Measurements from ENCODE around the gene FBXO38.
A peak's percentile ranks its signal among the peaks of the same experiment; 100 is the strongest.

Gene FBXO38

DNA sequence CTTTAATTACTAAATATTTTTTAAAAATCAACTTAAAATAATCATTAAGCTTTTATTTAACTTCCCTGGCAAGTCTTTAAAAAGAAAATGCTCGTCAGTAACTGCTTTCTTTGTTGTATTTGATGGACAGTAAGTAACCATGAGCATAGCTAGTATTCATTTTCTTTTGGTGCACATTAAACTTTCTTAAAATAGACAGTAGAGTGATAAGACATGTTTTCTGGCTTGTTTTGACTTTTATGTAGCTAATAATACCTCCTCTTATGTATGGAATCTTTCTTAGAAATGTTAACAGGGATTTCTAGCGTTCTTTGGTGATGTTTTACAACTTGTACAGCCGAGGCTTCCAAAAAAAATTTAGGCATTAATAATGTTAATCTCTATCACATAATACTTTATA lies 22.6 kb downstream of the FBXO38 start:
- Histone ChIP-seq H3K9ac (ENCODE audit: low read depth, low read length) (no peak overlapping the region), H3K4me1 (ENCODE audit: control insufficient read depth, insufficient read depth, low read length) (peaks cover 8% of the 10 kb centered on the region), H3K4me3 (ENCODE audit: low read length) (no peak overlapping the region), H3K4me2 (ENCODE audit: low read length) (no peak overlapping the region), H3K27me3 (ENCODE audit: control insufficient read depth, insufficient read depth, low read length) (no peaks in the 10 kb centered on the region), H3K9me3 (replicated peaks; ENCODE audit: low read length) (no peaks in the 10 kb centered on the region), H3K36me3 (ENCODE audit: insufficient read depth, low read length) (peaks cover 92% of the 10 kb centered on the region)

DNA sequence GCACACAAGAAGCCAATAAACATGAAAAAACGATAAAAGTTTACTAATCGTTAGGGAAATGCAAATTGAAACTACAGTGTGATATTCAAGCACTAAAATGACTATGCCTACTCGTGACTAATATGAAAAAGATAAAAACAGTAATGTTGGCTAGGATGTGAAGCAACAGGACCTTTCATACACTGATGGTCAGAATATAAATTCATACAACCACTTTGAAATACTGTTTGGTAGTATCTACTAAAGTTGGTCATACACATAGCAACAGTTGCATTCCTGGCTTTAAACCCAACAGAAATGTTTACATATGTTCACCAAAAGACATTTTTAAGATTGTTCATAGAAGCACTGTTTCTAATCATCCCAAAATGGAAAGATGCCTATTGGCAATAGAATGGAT lies 24.3 kb downstream of the FBXO38 start:
- Histone ChIP-seq H3K4me1 (ENCODE audit: control insufficient read depth, insufficient read depth, low read length) (no peaks in the 10 kb centered on the region), H3K4me2 (ENCODE audit: low read length) (no peak overlapping the region), H3K9me3 (replicated peaks; ENCODE audit: low read length) (no peaks in the 10 kb centered on the region), H3K4me3 (ENCODE audit: low read length) (no peak overlapping the region), H3K27me3 (ENCODE audit: control insufficient read depth, insufficient read depth, low read length) (no peaks in the 10 kb centered on the region), H3K9ac (ENCODE audit: low read depth, low read length) (no peak overlapping the region), H3K36me3 (ENCODE audit: insufficient read depth, low read length) (peaks cover 95% of the 10 kb centered on the region)

DNA sequence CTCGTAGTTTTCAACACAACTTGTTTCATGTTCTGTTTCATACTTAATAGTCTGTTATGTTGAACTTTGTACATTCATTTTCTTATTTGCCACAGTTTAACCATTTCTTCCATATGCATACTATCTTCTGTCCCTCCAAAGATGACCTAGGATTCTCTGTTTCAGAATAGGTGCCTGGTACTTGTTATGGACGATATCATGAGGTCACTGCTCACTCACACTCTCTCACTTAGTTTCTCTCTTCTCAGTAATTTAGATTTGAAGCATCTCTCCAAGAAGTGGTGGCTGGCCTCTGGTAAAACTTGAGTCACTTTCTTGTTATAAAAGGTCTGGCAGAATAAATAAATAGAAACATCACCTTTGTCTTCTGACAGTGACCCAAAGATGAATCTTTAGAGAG lies 28.4 kb downstream of the FBXO38 start:
- H3K4me1 ChIP-seq (ENCODE audit: control insufficient read depth, insufficient read depth, low read length), result peaks cover 9% of the 10 kb centered on the region
- H3K36me3 ChIP-seq (ENCODE audit: insufficient read depth, low read length), result peaks cover 91% of the 10 kb centered on the region
- H3K4me2 ChIP-seq (ENCODE audit: low read length), result no peak overlapping the region
- H3K9ac ChIP-seq (ENCODE audit: low read depth, low read length), result no peak overlapping the region
- H3K9me3 ChIP-seq (replicated peaks; ENCODE audit: low read length), result no peaks in the 10 kb centered on the region
- H3K27me3 ChIP-seq (ENCODE audit: control insufficient read depth, insufficient read depth, low read length), result no peaks in the 10 kb centered on the region
- no peak overlapping the region for H3K4me3 ChIP-seq (ENCODE audit: low read length)

DNA sequence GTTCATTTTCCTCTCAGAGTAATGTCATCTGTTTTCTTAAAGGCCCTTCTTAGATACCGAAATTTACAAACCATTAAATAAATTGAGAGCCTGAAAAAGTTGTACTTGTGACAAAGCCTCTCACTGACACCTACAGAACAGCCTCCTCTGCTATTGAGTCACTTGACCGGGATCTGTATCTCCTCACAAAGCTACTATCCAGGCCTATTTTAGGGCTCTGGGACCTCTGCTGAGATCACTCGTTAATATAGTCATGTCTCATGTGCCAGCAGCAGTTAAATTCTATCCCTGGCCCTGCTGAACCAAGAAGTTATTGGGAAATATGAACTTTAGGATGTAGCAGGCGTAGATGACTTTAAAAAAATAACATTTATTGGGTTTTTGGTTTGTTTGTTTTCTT lies 31.1 kb downstream of the FBXO38 start:
- Histone ChIP-seq H3K36me3 (ENCODE audit: insufficient read depth, low read length) (peaks cover 94% of the 10 kb centered on the region), H3K27me3 (ENCODE audit: control insufficient read depth, insufficient read depth, low read length) (no peaks in the 10 kb centered on the region), H3K9ac (ENCODE audit: low read depth, low read length) (no peak overlapping the region), H3K4me2 (ENCODE audit: low read length) (no peak overlapping the region), H3K4me1 (ENCODE audit: control insufficient read depth, insufficient read depth, low read length) (peaks cover 12% of the 10 kb centered on the region), H3K9me3 (replicated peaks; ENCODE audit: low read length) (no peaks in the 10 kb centered on the region), H3K4me3 (ENCODE audit: low read length) (no peak overlapping the region)

DNA sequence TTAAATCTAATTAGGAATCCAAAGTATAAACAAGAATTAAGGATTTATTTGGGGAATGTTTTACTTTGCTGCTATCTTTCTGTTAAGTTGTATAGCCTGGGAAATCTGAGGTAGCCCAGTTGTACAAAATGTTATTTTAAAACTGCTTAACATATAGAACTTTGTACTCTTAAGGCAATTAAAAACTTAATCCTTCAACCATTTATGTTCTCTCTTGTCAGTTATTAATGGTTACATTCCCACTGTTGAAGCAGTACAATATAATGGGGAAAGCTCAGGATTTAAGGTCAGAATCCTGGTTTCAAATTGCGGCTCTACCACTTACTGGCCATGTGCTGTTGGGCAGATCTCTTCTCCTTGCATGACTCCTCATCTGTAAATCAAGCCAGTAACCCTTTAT lies 32.7 kb downstream of the FBXO38 start:
- H3K4me1 ChIP-seq (ENCODE audit: control insufficient read depth, insufficient read depth, low read length), result peaks cover 12% of the 10 kb centered on the region
- H3K9me3 ChIP-seq (replicated peaks; ENCODE audit: low read length), result no peaks in the 10 kb centered on the region
- no peaks in the 10 kb centered on the region for H3K27me3 ChIP-seq (ENCODE audit: control insufficient read depth, insufficient read depth, low read length)
- no peak overlapping the region for H3K9ac ChIP-seq (ENCODE audit: low read depth, low read length)
- H3K36me3 ChIP-seq (ENCODE audit: insufficient read depth, low read length), result peaks cover 79% of the 10 kb centered on the region
- H3K4me2 ChIP-seq (ENCODE audit: low read length), result no peak overlapping the region
- H3K4me3 ChIP-seq (ENCODE audit: low read length), result no peak overlapping the region

DNA sequence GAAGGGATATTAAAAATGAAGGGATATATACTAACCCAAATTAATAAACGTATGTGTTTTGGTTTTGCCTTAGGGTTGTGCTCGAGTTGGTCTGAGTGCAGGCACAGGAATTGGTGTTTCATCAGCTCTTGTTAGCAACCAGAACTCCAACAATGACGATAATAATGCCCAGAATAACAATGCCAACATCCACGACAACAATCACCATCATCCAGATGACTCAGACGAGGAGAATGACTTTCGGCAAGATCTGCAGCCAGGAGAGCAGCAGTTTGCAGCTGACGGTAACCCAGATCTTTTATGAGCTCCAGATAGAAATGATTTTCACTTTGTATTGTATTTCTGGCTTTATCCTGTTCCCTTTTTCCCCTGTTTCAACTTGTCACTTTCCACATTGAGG lies 33.2 kb downstream of the FBXO38 start:
- Histone ChIP-seq H3K36me3 (ENCODE audit: insufficient read depth, low read length) (peaks cover 78% of the 10 kb centered on the region), H3K9ac (ENCODE audit: low read depth, low read length) (peak overlapping the region; percentile 20), H3K4me3 (ENCODE audit: low read length) (no peak overlapping the region), H3K4me1 (ENCODE audit: control insufficient read depth, insufficient read depth, low read length) (peaks cover 12% of the 10 kb centered on the region), H3K4me2 (ENCODE audit: low read length) (no peak overlapping the region), H3K9me3 (replicated peaks; ENCODE audit: low read length) (no peaks in the 10 kb centered on the region), H3K27me3 (ENCODE audit: control insufficient read depth, insufficient read depth, low read length) (no peaks in the 10 kb centered on the region)

DNA sequence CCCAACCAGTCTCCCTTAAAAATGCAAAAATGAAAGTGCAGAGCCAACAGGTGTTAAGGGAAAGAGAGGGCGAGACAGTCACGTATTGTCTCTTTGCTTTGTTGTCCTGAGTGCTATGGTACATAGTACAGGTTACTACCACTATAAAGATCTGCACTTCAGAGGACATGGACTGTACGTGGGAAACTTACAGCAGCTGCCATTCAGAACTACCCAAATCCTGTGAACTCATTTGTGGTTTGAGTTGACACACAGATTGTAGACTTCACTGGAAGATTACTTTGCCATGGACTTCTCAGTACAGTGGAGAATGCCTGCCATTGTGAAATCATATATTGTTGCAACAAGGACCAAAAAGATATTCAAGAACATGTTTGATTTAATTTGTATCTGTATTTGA lies 34.8 kb downstream of the FBXO38 start:
- Histone ChIP-seq H3K4me1 (ENCODE audit: control insufficient read depth, insufficient read depth, low read length) (peaks cover 12% of the 10 kb centered on the region), H3K4me2 (ENCODE audit: low read length) (no peak overlapping the region), H3K4me3 (ENCODE audit: low read length) (no peak overlapping the region), H3K9me3 (replicated peaks; ENCODE audit: low read length) (no peaks in the 10 kb centered on the region), H3K27me3 (ENCODE audit: control insufficient read depth, insufficient read depth, low read length) (no peaks in the 10 kb centered on the region), H3K36me3 (ENCODE audit: insufficient read depth, low read length) (peaks cover 72% of the 10 kb centered on the region), H3K9ac (ENCODE audit: low read depth, low read length) (no peak overlapping the region)

DNA sequence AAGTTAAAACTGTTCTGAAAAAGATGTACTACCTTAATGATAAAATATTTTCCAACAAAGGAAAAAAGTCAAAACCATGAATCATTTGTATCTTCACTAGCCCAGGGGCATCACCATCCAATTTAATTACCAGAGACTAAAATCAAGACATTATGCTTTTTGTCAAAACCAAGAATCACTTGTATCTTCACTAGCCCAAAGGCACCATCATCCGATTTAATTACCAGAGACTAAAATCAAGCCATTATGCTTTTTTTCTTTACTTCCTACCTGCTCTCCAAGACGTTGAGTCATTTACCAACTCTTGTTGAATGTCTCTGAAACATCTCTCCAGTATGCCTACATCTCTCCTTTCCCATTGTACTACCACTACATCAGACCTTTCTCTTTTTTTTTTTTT lies 37.9 kb downstream of the FBXO38 start:
- no peak overlapping the region for H3K4me3 ChIP-seq (ENCODE audit: low read length)
- no peaks in the 10 kb centered on the region for H3K9me3 ChIP-seq (replicated peaks; ENCODE audit: low read length)
- peaks cover 8% of the 10 kb centered on the region for H3K4me1 ChIP-seq (ENCODE audit: control insufficient read depth, insufficient read depth, low read length)
- no peak overlapping the region for H3K9ac ChIP-seq (ENCODE audit: low read depth, low read length)
- peaks cover 76% of the 10 kb centered on the region for H3K36me3 ChIP-seq (ENCODE audit: insufficient read depth, low read length)
- no peaks in the 10 kb centered on the region for H3K27me3 ChIP-seq (ENCODE audit: control insufficient read depth, insufficient read depth, low read length)
- no peak overlapping the region for H3K4me2 ChIP-seq (ENCODE audit: low read length)

DNA sequence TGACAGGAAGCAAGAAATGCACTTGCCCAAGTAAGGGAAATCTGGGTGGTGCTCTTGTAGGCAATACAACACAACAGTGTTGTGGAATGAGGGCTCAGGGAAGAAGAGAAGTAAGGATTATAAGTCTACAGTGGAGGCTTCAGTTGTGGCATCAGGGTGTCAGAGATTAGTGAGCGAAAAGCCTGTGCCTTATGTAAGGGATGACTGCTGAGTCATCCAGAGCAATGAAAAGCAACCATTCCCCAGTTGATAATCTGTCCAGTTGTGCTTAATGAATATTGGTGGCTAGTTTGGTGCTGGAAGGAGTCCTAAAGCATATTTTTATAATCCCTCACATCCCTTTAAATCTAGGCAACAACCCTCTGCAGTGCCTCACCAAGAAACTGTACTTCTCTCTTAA lies 42.0 kb downstream of the FBXO38 start:
- Histone ChIP-seq H3K9ac (ENCODE audit: low read depth, low read length) (no peak overlapping the region), H3K27me3 (ENCODE audit: control insufficient read depth, insufficient read depth, low read length) (no peaks in the 10 kb centered on the region), H3K9me3 (replicated peaks; ENCODE audit: low read length) (no peaks in the 10 kb centered on the region), H3K4me2 (ENCODE audit: low read length) (no peak overlapping the region), H3K4me3 (ENCODE audit: low read length) (no peak overlapping the region), H3K36me3 (ENCODE audit: insufficient read depth, low read length) (peaks cover 69% of the 10 kb centered on the region), H3K4me1 (ENCODE audit: control insufficient read depth, insufficient read depth, low read length) (no peaks in the 10 kb centered on the region)

DNA sequence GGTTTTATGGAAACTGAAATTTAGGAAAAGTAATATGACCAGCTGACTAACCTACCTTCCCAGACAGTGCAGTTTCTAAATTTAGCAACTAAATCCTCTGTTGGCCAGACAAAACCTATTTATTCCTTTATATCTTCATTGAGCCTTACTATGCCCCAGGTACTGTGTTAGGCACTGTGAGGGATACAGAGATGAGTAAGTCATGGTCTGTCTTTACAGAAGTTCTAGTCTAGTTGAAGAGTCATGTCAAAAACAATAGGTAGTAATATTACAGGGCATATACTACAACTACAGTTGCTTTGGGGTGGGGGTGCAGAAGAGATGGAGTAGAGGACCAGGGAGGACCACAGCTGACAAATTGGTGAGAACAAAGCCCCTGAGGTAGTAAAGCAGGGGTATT lies 42.8 kb downstream of the FBXO38 start:
- Histone ChIP-seq H3K4me1 (ENCODE audit: control insufficient read depth, insufficient read depth, low read length) (no peaks in the 10 kb centered on the region), H3K36me3 (ENCODE audit: insufficient read depth, low read length) (peaks cover 69% of the 10 kb centered on the region), H3K27me3 (ENCODE audit: control insufficient read depth, insufficient read depth, low read length) (no peaks in the 10 kb centered on the region), H3K9me3 (replicated peaks; ENCODE audit: low read length) (no peaks in the 10 kb centered on the region), H3K9ac (ENCODE audit: low read depth, low read length) (no peak overlapping the region), H3K4me2 (ENCODE audit: low read length) (no peak overlapping the region), H3K4me3 (ENCODE audit: low read length) (no peak overlapping the region)

DNA sequence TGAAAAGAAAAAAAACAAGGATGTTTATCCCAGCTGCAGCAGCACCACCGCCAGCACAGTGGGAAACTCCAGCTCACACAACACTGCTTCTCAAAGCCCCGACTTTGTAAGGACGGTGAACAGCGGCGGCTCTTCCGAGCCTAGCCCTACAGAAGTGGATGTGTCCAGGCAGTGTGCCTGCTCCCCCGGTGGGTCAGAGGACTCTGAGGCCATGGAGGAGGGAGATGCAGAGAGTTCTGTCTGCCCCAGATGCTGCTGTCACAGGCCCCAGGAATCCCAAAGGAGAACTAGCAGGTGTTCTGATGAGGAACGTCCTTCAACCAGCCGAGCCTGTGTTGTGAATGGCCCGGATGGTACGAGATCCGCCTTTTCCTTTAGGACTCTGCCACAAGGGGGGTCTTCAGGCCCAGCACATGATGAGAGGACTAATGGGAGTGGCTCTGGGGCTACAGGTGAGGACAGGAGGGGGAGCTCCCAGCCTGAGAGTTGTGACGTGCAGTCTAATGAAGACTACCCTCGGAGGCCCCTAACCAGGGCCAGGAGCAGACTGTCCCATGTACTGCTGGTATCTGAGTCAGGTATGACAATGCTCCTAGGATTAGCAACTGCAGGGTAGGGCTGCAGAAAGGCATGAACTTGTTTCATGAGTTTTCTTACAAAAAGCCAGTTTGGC lies 43.7 kb downstream of the FBXO38 start:
- H3K4me1 ChIP-seq (ENCODE audit: control insufficient read depth, insufficient read depth, low read length), result no peaks in the 10 kb centered on the region
- no peak overlapping the region for H3K4me2 ChIP-seq (ENCODE audit: low read length)
- no peak overlapping the region for H3K9ac ChIP-seq (ENCODE audit: low read depth, low read length)
- peaks cover 64% of the 10 kb centered on the region for H3K36me3 ChIP-seq (ENCODE audit: insufficient read depth, low read length)
- H3K4me3 ChIP-seq (ENCODE audit: low read length), result no peak overlapping the region
- no peaks in the 10 kb centered on the region for H3K9me3 ChIP-seq (replicated peaks; ENCODE audit: low read length)
- no peaks in the 10 kb centered on the region for H3K27me3 ChIP-seq (ENCODE audit: control insufficient read depth, insufficient read depth, low read length)

DNA sequence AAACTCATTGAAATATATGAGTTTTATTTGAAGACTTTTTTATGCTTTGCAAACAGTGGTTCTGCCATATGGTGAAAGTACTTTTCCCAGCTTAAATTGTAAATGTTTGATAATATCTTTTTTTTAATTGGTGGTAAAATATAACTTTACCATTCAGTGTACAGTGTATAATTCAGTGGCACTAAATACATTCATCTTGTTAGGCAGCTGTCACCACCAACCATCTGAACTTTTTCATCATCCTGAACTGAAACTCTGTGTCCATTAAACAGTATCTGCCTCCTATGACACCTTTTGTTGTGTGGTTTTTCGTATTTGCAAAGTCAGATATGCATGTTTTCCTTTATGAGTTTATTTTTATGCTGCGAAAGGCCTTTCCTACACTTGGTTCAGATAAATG lies 45.1 kb downstream of the FBXO38 start:
- H3K4me1 ChIP-seq (ENCODE audit: control insufficient read depth, insufficient read depth, low read length), result no peaks in the 10 kb centered on the region
- no peak overlapping the region for H3K4me3 ChIP-seq (ENCODE audit: low read length)
- H3K9me3 ChIP-seq (replicated peaks; ENCODE audit: low read length), result no peaks in the 10 kb centered on the region
- H3K27me3 ChIP-seq (ENCODE audit: control insufficient read depth, insufficient read depth, low read length), result no peaks in the 10 kb centered on the region
- peaks cover 69% of the 10 kb centered on the region for H3K36me3 ChIP-seq (ENCODE audit: insufficient read depth, low read length)
- no peak overlapping the region for H3K9ac ChIP-seq (ENCODE audit: low read depth, low read length)
- no peak overlapping the region for H3K4me2 ChIP-seq (ENCODE audit: low read length)

Measured in skeletal muscle satellite cell (primary cell).